IPS-20b (cell line): Measurements from ENCODE around the gene FNIP2.

Experiments used
- H3K27ac ChIP-seq: one replicate; pipeline ENCODE4 v1.5.1; 2013; ENCODE audit warnings: low read length
- H3K27me3 ChIP-seq: 2 replicates; pipeline ENCODE4 v1.6.1; 2013; ENCODE audit warnings: mild to moderate bottlenecking, low read length, inconsistent platforms; ENCODE audit not compliant: insufficient read depth
- H3K36me3 ChIP-seq: 2 replicates; pipeline ENCODE4 v1.6.1; 2013; ENCODE audit warnings: low read depth, mild to moderate bottlenecking, inconsistent platforms, low read length, moderate library complexity; ENCODE audit not compliant: insufficient read depth
- H3K4me1 ChIP-seq: 2 replicates; pipeline ENCODE4 v1.6.1; 2013; ENCODE audit warnings: mild to moderate bottlenecking, control low read depth, inconsistent platforms, low read length, moderate library complexity; ENCODE audit not compliant: insufficient read depth
- H3K4me3 ChIP-seq: 2 replicates; pipeline ENCODE4 v1.5.1; 2013; ENCODE audit warnings: mild to moderate bottlenecking, low read length, inconsistent platforms
- H3K9ac ChIP-seq: 2 replicates; pipeline ENCODE4 v1.6.1; 2013; ENCODE audit warnings: low read depth, mild to moderate bottlenecking, inconsistent platforms, low read length, moderate library complexity
- H3K9me3 ChIP-seq: 2 replicates; pipeline ENCODE4 v1.6.1; 2013; ENCODE audit warnings: mild to moderate bottlenecking, low read depth, low read length, inconsistent platforms; ENCODE audit not compliant: insufficient read depth

The FNIP2 gene

GRCh38 chr4:158810487-158811215, 41.8 kb downstream of the FNIP2 start:
- no peaks in the 10 kb centered on the region for H3K36me3 ChIP-seq
- no peaks in the 10 kb centered on the region for H3K9me3 ChIP-seq
- H3K4me1 ChIP-seq, result peaks cover 9% of the 10 kb centered on the region
- H3K9ac ChIP-seq, result no peak overlapping the region
- no peak overlapping the region for H3K27ac ChIP-seq
- no peak overlapping the region for H3K4me3 ChIP-seq
- H3K27me3 ChIP-seq, result no peaks in the 10 kb centered on the region

GRCh38 chr4:158811216-158811540, 42.4 kb downstream of the FNIP2 start:
- no peaks in the 10 kb centered on the region for H3K36me3 ChIP-seq
- H3K27ac ChIP-seq, result no peak overlapping the region
- H3K4me3 ChIP-seq, result no peak overlapping the region
- H3K4me1 ChIP-seq, result peaks cover 5% of the 10 kb centered on the region
- H3K27me3 ChIP-seq, result no peaks in the 10 kb centered on the region
- H3K9me3 ChIP-seq, result no peaks in the 10 kb centered on the region
- no peak overlapping the region for H3K9ac ChIP-seq

GRCh38 chr4:158811704-158812103, 42.9 kb downstream of the FNIP2 start:
- Histone ChIP-seq H3K9ac (no peak overlapping the region), H3K9me3 (no peaks in the 10 kb centered on the region), H3K27ac (no peak overlapping the region), H3K27me3 (no peaks in the 10 kb centered on the region), H3K4me1 (peaks cover 5% of the 10 kb centered on the region), H3K4me3 (no peak overlapping the region), H3K36me3 (no peaks in the 10 kb centered on the region)

- no peaks in the 10 kb centered on the region for H3K36me3 ChIP-seq
- no peaks in the 10 kb centered on the region for H3K9me3 ChIP-seq
- H3K27ac ChIP-seq, result no peak overlapping the region
- no peaks in the 10 kb centered on the region for H3K27me3 ChIP-seq
- H3K9ac ChIP-seq, result no peak overlapping the region
- H3K4me3 ChIP-seq, result no peak overlapping the region
- peaks cover 5% of the 10 kb centered on the region for H3K4me1 ChIP-seq
Measured at GRCh38 chr4:158812133-158812532, 43.3 kb downstream of the FNIP2 start.

- H3K9me3 ChIP-seq, result no peaks in the 10 kb centered on the region
- H3K36me3 ChIP-seq, result no peaks in the 10 kb centered on the region
- H3K27me3 ChIP-seq, result no peaks in the 10 kb centered on the region
- H3K4me1 ChIP-seq, result peaks cover 5% of the 10 kb centered on the region
- no peak overlapping the region for H3K9ac ChIP-seq
- H3K4me3 ChIP-seq, result no peak overlapping the region
- no peak overlapping the region for H3K27ac ChIP-seq
Measured at GRCh38 chr4:158812543-158812942, 43.7 kb downstream of the FNIP2 start.

- Histone ChIP-seq H3K27ac (no peak overlapping the region), H3K36me3 (no peaks in the 10 kb centered on the region), H3K4me1 (peaks cover 5% of the 10 kb centered on the region), H3K9ac (no peak overlapping the region), H3K9me3 (no peaks in the 10 kb centered on the region), H3K27me3 (no peaks in the 10 kb centered on the region), H3K4me3 (no peak overlapping the region)
Measured at GRCh38 chr4:158813113-158813512, 44.3 kb downstream of the FNIP2 start.

- Histone ChIP-seq H3K4me1 (peaks cover 5% of the 10 kb centered on the region), H3K36me3 (no peaks in the 10 kb centered on the region), H3K9me3 (no peaks in the 10 kb centered on the region), H3K4me3 (no peak overlapping the region), H3K27ac (no peak overlapping the region), H3K9ac (no peak overlapping the region), H3K27me3 (no peaks in the 10 kb centered on the region)
Measured at GRCh38 chr4:158814207-158814606, 45.4 kb downstream of the FNIP2 start.

- H3K4me3 ChIP-seq, result no peak overlapping the region
- no peaks in the 10 kb centered on the region for H3K36me3 ChIP-seq
- peaks cover 5% of the 10 kb centered on the region for H3K4me1 ChIP-seq
- no peaks in the 10 kb centered on the region for H3K9me3 ChIP-seq
- H3K9ac ChIP-seq, result no peak overlapping the region
- H3K27me3 ChIP-seq, result no peaks in the 10 kb centered on the region
- no peak overlapping the region for H3K27ac ChIP-seq
Measured at GRCh38 chr4:158814636-158815330, 46.0 kb downstream of the FNIP2 start.

- no peak overlapping the region for H3K27ac ChIP-seq
- H3K4me1 ChIP-seq, result peaks cover 5% of the 10 kb centered on the region
- H3K4me3 ChIP-seq, result no peak overlapping the region
- no peak overlapping the region for H3K9ac ChIP-seq
- no peaks in the 10 kb centered on the region for H3K36me3 ChIP-seq
- H3K27me3 ChIP-seq, result no peaks in the 10 kb centered on the region
- no peaks in the 10 kb centered on the region for H3K9me3 ChIP-seq
Measured at GRCh38 chr4:158816955-158817354, 48.1 kb downstream of the FNIP2 start.

GRCh38 chr4:158817562-158818296, 48.9 kb downstream of the FNIP2 start:
- no peak overlapping the region for H3K9ac ChIP-seq
- peaks cover 5% of the 10 kb centered on the region for H3K4me1 ChIP-seq
- no peak overlapping the region for H3K27ac ChIP-seq
- H3K36me3 ChIP-seq, result no peaks in the 10 kb centered on the region
- no peaks in the 10 kb centered on the region for H3K9me3 ChIP-seq
- H3K27me3 ChIP-seq, result no peaks in the 10 kb centered on the region
- H3K4me3 ChIP-seq, result no peak overlapping the region

- H3K9me3 ChIP-seq, result no peaks in the 10 kb centered on the region
- H3K27ac ChIP-seq, result no peak overlapping the region
- H3K4me3 ChIP-seq, result no peak overlapping the region
- peaks cover 5% of the 10 kb centered on the region for H3K4me1 ChIP-seq
- H3K9ac ChIP-seq, result no peak overlapping the region
- no peaks in the 10 kb centered on the region for H3K36me3 ChIP-seq
- no peaks in the 10 kb centered on the region for H3K27me3 ChIP-seq
Measured at GRCh38 chr4:158818560-158819140, 49.8 kb downstream of the FNIP2 start.
